NT2/D1 (cell line): ENCODE results near the gene TMPRSS13.

ENCODE experiments used
- SUZ12 ChIP-seq: IDR thresholded peaks from 2 replicates; pipeline ENCODE4 v1.6.1; 2011; ENCODE audit not compliant: insufficient read length, insufficient read depth; ENCODE audit errors: extremely low read depth
- YY1 ChIP-seq: IDR thresholded peaks from 2 replicates; pipeline ENCODE4 v1.6.1; 2011; ENCODE audit not compliant: insufficient read length, insufficient read depth
- ZNF274 ChIP-seq: IDR thresholded peaks from 2 replicates; pipeline ENCODE4 v1.6.1; 2011; ENCODE audit warnings: mild to moderate bottlenecking, low read depth, low read length

DNA sequence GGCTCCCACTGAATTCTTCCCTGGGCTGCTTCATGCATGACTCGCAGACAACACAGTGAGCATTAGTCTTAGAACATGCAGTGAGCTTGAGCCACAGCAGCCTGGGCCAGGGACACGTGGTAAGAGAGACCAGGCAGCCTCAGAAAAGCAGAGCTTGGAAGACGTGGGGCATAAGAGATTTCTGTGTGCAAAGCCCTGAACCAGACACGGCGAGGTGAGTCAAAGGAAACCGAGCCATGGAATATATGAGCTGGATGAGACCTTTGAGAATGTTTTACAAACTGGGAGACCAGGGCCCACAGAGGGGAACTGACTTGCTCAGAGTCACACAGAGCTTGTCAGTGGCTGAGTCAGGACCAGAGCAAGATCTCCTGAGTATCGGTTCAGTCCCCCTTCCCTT is 44.2 kb downstream of the TMPRSS13 start:
- TF ChIP-seq YY1 (no peak), ZNF274 (no peak), SUZ12 (no peak)
